Fibroblast of villous mesenchyme (primary cell): ENCODE measurements around the gene RCHY1. TPM values are rescaled to one million over a fixed set of nuclear protein-coding genes. Genes with fewer than 3 reads are reported as not detected.
A peak's percentile ranks its signal among the peaks of the same experiment; 100 is the strongest.
"Not testable (repeated sequence)": the region's sequence is repeated elsewhere in the genome, so short reads cannot be mapped to it uniquely, and the experiment has no call there.

Experiments
- DNase-seq: peaks from one replicate; pipeline ENCODE4 v3.0.0-alpha.2; 2010; ENCODE audit warnings: low read depth
- H3K4me3 ChIP-seq: 2 replicates; pipeline ENCODE4 v1.5.1; 2011; ENCODE audit warnings: low read depth, mild to moderate bottlenecking, low read length
- total RNA-seq: library from RNA; depleted of rRNA; stranded (reverse); fragments of >200 nt; gene quantifications from 2 replicates; pipeline ENCODE4 v1.2.3, GENCODE V29; 2012
- TF ChIP-seq, protein P1 (sequence below): IDR thresholded peaks from 2 replicates; pipeline ENCODE4 v1.5.1; 2012; ENCODE audit warnings: low read depth, mild to moderate bottlenecking, low read length; ENCODE audit not compliant: insufficient read depth

Gene RCHY1
- total RNA-seq, 1 donor: 43.2 TPM

DNA sequence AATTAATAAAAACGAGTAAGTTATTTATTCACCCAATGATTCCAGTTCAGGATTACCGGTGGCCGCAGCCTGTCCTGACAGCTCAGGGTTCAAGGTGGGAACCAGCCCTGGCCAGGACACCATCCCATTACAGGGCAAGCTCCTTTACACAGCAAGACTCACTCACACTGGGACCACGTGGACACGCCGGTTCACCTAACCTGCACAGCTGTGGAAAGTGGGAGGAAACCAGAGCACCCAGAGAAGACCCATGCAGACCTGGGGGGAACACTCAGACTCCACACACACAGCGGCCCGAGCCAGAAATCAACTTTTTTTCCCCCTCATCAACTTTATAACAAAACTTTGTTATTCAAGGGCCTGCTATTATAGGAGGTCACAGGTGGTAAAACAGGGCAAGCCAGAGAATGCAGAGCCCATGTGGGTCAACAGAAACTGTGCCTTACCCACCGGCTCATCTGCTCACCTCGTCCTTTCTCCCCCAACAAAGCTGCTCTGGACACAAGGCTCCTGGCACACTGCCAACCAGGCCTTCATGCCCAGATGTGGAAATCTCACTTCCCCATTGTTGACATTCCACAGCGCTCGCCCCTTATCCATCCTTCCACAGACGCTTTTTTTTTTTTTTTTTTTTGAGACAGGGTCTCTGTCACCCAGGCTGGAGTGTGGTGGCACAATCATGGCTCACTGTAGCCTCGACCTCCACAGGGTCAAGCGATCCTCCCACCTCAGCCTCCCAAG is 33.6 kb upstream of the RCHY1 start:
- DNase-seq: peak; percentile 43
- no peak overlapping the region for H3K4me3 ChIP-seq
- TF ChIP-seq, protein P1, sequence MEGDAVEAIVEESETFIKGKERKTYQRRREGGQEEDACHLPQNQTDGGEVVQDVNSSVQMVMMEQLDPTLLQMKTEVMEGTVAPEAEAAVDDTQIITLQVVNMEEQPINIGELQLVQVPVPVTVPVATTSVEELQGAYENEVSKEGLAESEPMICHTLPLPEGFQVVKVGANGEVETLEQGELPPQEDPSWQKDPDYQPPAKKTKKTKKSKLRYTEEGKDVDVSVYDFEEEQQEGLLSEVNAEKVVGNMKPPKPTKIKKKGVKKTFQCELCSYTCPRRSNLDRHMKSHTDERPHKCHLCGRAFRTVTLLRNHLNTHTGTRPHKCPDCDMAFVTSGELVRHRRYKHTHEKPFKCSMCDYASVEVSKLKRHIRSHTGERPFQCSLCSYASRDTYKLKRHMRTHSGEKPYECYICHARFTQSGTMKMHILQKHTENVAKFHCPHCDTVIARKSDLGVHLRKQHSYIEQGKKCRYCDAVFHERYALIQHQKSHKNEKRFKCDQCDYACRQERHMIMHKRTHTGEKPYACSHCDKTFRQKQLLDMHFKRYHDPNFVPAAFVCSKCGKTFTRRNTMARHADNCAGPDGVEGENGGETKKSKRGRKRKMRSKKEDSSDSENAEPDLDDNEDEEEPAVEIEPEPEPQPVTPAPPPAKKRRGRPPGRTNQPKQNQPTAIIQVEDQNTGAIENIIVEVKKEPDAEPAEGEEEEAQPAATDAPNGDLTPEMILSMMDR: no peak

DNA sequence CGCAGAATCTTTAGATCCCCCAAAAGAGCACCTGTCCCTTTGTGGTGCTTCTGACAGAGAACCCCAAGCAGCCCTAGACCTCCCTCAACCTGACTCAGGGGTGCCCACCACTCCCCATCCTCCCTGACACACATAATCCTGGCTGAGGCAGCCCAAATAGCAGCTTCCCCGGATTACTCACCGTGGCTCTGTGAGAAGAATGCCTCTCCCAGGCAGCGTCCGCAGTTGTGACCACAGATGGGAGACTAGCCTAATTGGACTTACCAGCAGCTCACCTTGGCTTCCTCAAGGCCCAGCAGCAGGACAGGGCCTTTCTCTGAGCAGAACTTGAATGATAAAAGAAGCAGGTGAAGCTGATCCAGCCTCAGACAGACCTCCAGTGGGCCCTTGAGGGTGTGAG is 31.3 kb upstream of the RCHY1 start:
- peak; percentile 7 for DNase-seq
- no peak overlapping the region for H3K4me3 ChIP-seq
- TF ChIP-seq, protein P1: no peak

DNA sequence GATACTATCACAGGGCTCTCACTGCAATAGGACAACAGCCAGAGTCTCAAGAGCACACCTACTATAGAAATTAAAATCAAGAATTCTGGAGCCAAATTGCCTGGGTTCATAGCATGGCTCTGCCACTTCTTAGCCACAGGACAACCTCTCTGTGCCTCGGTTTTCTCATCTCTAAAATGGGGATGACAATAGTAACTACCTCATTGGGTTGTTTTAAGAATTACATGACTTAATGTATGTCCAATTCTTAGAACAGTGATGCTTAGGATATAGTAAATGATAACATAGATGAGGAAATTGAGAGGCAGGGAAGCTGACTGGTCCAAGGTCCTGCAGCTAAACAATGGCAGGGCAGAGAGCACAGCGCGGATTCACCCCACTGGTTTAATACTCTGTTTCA is 30.7 kb upstream of the RCHY1 start:
- no peak overlapping the region for H3K4me3 ChIP-seq
- TF ChIP-seq, protein P1: no peak
- DNase-seq: no peak

DNA sequence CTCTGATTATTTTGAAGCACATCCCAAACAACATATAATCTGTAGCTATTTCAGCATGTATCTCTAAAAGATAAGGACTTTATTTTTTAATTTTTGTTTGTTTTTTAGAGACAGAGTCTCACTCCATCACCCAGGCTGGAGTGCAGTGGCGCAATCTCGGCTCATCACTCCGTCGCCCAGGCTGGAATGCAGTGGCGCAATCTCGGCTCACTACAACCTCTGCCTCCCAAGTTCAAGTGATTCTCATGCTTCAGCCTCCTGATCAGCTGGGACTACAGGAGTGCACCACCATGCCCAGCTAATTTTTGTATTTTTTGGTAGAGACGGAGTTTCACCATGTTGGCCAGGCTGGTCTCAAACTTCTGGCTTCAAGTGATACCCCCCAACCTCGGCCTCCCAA is 30.0 kb upstream of the RCHY1 start:
- not testable (repeated sequence) for H3K4me3 ChIP-seq
- DNase-seq: peak; percentile 47

DNA sequence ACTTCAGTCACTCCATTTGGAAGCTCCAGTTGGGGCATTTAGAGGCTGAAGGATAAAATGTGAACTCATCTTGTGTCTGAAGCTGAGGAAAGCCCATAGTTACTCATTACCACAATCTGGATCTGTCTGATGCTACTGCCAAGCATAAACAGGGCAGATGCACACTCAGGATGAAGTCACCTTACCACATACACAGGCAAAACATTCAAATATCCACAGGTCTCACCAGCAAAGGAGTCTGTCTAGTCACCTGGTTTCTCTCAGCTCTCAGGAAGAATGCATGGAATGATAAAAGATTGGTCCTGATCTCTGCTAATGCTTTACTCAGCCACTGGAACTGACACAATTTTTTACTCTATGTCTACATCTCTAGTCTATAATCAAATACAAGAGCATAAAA is 28.6 kb upstream of the RCHY1 start:
- H3K4me3 ChIP-seq: no peak overlapping the region
- DNase-seq: peak; percentile 24
- TF ChIP-seq, protein P1: no peak

DNA sequence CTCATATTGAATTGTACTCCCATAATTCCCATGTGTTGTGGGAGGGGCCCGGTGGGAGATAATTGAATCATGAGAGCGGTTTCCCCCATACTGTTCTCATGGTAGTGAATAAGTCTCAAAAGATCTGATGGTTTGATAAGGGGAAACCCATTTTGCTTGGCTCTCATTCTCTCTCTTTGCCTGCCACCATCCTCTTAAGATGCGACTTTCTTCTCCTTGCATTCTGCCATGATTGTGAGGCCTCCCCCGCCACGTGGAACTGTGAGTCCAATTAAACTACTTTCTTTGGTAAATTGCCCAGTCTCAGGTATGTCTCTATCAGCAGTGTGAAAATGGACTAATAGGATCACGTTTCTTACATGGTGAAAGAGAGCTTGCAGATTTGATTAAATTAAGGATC is 23.1 kb upstream of the RCHY1 start:
- not testable (repeated sequence) for H3K4me3 ChIP-seq, DNase-seq

DNA sequence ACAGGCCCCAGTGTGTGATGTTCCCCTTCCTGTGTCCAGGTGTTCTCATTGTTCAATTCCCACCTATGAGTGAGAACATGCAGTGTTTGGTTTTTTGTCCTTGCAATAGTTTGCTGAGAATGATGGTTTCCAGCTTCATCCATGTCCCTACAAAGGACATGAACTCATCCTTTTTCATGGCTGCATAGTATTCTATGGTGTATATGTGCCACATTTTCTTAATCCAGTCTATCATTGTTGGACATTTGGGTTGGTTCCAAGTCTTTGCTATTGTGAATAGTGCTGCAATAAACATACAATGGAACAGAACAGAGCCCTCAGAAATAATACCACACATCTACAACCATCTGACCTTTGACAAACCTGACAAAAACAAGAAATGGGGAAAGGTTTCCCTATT is 19.7 kb upstream of the RCHY1 start:
- DNase-seq, H3K4me3 ChIP-seq: not testable (repeated sequence)

DNA sequence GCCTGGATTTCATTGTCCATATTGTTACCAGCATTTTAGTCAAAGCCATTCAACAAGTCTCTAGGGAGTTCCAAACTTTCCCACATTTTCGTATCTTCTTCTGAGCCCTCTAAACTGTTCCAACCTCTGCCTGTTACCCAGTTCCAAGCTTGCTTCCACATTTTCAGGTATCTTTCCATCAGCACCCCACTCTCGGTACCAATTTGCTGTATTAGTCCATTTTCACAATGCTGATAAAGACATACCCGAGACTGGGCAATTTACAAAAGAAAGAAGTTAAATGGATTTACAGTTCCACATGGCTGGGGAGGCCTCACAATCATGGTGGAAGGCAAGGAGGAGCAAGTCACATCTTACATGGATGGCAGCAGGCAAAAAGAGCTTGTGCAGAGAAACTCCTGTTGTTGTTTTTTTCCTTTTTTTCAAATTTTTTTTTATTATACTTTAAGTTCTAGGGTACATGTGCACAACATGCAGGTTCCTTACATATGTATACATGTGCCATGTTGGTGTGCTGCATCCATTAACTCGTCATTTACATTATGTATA is 19.2 kb upstream of the RCHY1 start:
- DNase-seq, H3K4me3 ChIP-seq: not testable (repeated sequence)

DNA sequence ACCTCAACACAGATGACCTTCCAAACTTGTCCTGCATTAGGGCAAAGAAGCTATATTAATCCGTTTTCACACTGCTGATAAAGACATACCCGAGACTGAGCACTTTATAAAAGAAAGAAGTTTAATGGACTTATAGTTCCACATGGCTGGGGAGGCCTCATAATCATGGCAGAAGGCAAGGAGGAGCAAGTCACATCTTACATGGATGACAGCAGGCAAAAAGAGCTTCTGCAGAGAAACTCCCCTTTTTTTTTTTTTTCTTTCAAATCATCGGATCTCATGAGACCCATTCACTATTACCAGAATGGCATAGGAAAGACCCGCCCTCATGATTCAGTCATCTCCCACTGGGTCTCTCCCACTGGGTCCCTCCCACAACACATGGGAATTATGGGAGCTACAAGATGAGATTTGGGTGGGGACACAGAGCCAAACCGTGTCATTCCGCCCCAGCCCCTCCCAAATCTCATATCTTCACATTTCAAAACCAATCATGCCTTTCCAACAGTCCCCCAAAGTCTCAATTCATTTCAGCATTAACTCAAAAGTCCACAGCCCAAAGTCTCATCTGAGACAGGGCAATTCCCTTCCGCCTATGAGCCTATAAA is 17.4 kb upstream of the RCHY1 start:
- DNase-seq, H3K4me3 ChIP-seq: not testable (repeated sequence)
